ENCODE results near the gene TRIM59.

GRCh38 chr3:160481856-160482255, 32.3 kb upstream of the TRIM59 start:
- TF ChIP-seq SMC3 (IDR thresholded peaks at IDR 0.05; ENCODE audit: low read depth, low read length) (no peak), RFX5 (IDR thresholded peaks at IDR 0.05; ENCODE audit: low read depth, low read length) (no peak), RCOR1 (IDR thresholded peaks at IDR 0.05; ENCODE audit: insufficient replicate concordance, low read length) (no peak), CTCF (conservative IDR thresholded peaks at IDR 0.05; ENCODE audit: low read depth, low read length) (no peak)
